GDM1 (cell line): Measurements from ENCODE around the gene KLHL26.

Experiments
- DNase-seq: peaks from one replicate; lab custom pipeline; 2025; lab: John Stamatoyannopoulos, UW

KLHL26 gene

GRCh38 chr19:18612772-18613588 lies 23.8 kb upstream of the KLHL26 start, which contains the start of gene TMEM59L:
TSS of gene TMEM59L (plus strand) at chr19:18612870. CDS start at chr19:18612959, 89 bp downstream.
- DNase-seq: no peak

GRCh38 chr19:18613589-18614234 lies 23.1 kb upstream of the KLHL26 start:
- DNase-seq: no peak

DNA sequence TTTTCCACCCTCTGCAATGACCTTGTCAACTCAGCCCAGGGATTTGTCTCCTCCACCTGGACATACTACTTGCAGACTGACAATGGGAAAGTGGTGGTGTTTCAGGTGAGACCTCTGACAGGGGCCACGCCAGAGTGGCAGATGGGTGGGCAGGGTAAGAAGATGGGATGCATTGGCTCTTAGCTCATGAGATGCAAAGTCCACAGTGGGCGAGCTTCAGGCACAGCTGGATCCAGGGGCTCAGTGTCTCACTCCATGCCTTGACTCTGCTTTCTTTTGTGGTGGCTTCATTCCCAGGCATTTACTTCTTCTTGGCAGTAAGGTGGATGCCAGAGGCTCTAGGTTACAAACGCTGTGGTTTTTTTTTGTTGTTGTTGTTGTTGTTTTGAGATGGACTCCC lies 20.8 kb upstream of the KLHL26 start:
- no peak for DNase-seq

DNA sequence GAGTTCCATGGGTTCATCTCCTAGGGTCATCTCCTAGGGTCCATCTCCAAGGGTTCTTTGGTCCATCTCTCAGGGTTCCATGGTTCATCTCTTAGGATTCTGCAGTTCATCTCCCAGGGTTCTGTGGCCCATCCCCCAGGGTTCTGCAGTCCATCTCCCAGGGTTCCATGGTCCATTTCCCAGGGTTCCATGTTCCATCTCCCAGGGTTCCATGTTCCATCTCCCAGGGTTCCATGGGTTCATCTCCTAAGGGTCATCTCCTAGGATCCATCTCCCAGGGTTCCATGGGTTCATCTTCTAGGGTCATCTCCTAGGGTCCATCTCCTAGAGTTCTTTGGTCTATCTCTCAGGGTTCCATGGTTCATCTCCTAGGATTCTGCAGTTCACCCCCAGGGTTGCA lies 19.3 kb upstream of the KLHL26 start:
- DNase-seq: no peak

DNA sequence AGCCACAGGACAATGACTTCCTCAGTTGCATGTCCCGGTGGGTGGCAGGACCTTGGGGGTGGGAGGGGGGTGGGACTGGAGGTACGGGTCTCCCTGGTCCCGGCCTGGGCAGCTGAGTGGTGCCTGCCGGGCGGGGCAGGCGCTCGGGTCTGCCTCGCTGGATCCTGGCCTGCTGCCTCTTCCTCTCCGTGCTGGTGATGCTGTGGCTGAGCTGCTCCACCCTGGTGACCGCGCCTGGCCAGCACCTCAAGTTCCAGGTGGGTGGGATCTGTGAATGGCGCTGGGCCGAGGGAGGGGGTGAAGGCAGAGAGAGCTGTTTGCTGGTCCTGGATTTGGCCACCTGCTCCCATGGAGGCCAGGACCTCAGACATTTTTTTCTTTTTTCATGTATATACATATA lies 18.6 kb upstream of the KLHL26 start:
- DNase-seq: no peak

DNA sequence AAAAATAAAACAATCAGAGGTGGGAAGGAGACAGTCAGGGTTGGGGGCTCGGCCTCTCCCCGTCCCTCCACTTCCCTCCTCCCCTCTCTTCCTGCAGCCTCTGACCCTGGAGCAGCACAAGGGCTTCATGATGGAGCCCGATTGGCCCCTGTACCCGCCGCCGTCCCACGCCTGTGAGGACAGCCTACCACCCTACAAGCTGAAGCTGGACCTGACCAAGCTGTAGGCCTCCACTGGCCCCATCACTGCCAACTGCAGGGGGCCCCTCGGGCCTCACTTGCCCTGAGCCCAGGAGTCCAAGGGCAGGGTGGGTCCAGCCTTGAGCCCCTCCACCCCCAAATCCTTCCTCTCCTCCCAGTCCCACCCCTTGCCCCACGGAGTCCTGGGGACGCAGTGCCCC lies 16.5 kb upstream of the KLHL26 start:
- no peak for DNase-seq

GRCh38 chr19:18620902-18621301 lies 15.9 kb upstream of the KLHL26 start:
- DNase-seq: no peak

DNA sequence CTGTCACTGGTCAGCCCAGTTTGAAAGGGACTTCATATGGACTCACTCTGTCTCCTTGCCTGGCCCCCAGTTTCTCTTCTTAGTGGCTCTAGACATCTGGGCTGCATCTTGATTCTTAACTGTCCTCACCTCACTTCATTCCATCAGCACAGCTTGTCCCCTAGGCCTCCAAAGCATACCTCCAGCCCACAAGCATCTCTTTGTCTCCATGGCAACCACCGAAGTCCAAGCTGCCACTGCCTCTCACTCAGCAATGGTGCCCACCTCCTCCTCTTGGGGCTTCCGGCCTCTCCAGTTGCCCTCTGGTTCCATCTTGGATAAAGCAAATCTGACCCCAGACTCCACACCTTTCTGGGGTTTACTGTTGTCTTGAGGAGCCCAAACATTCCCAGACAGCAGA lies 9.9 kb upstream of the KLHL26 start:
- DNase-seq: no peak

- no peak for DNase-seq
These were observed 7.4 kb upstream of the KLHL26 start for GRCh38 chr19:18629166-18630088.

- no peak for DNase-seq
These were observed 3.5 kb upstream of the KLHL26 start for GRCh38 chr19:18633321-18633720.

DNA sequence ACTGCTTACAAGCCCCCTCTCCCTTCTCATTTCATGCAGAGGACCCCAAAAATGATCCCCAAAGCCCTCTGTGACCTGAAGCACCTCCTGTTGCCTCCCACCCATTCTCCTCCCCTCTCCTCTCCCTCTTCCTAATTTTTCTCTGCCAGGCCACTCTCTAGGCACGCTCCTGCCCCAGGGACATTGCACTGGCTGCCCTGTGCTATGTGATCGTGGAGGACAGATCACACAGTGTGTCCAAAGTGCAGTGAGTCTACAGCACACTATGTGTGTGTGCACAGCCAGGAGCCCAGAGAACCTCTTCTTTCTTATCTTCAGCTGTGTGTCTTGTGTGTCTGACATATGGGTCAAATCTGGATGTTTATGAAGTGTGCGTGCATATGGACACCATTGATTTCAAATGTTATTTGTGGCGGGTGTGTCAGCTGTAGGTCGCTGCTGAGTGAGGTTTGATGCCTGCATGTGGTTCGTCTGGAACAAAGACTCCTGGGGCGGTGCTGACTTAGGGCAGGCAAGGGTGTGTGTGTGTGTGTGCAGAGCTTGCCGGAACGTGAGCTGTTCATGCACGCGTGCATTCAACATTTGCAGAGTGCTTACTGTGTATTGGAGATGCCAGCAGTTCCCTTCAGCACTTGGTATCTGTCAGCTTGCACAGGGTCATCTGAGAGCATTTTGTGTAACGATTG lies 2.1 kb upstream of the KLHL26 start:
- no peak for DNase-seq

GRCh38 chr19:18635831-18636182 lies 1.0 kb upstream of the KLHL26 start:
- no peak for DNase-seq

GRCh38 chr19:18636183-18636968 lies 452 bp upstream of the KLHL26 start:
- DNase-seq: peak; percentile 99

GRCh38 chr19:18637673-18638630 lies 1.1 kb downstream of the KLHL26 start:
- DNase-seq: peak; percentile 4

- DNase-seq: no peak
These were observed 2.9 kb downstream of the KLHL26 start for GRCh38 chr19:18639706-18640243.

- DNase-seq: peak; percentile 61
These were observed 7.6 kb downstream of the KLHL26 start for GRCh38 chr19:18644196-18645034.

GRCh38 chr19:18645035-18645511 lies 8.2 kb downstream of the KLHL26 start:
- no peak for DNase-seq

- DNase-seq: no peak
These were observed 9.9 kb downstream of the KLHL26 start for GRCh38 chr19:18646535-18647370.
